ENCODE data around the gene CYP2C18.

- TF ChIP-seq CTCF (IDR thresholded peaks at IDR 0.05 in 4 of 5, conservative IDR thresholded peaks at IDR 0.05 in 1 of 5) (no peak), POLR2A (IDR thresholded peaks at IDR 0.05) (no peak)
Observed at GRCh38 chr10:94641480-94641879, 42.0 kb upstream of the CYP2C18 start.

Data from gastrocnemius medialis (tissue), 4 donors.